ENCODE data around the gene MED9. TPM values are rescaled to one million over a fixed set of nuclear protein-coding genes. Genes with fewer than 3 reads are reported as not detected.

The MED9 gene
- polyA plus RNA-seq, 1 of the 3 experiments (the other 2 are of a cell fraction): 10.1 TPM

DNA sequence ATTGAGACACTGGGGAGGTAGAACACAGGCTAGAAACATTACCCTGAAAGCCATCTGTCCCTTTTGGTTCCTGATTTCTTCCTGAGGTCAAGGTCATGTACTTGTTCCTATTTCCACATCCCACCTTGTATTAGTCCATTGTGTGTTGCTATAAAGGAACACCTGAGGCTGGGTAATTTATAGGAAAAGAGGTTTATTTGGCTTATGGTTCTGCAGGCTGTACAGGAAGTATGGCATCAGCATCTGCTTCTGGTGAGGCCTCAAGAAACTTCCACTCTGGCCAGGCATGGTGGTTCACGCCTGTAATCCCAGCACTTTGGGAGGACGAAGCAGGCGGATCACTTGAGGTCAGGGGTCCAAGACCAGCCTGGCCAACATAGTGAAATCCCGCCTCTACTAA, 7.4 kb upstream of the MED9 start:
- H3K4me2 ChIP-seq: no peak overlapping the region
- DNase-seq: no peak
- CTCF ChIA-PET: interaction anchor here (1.6 kb wide), 1 partner anchor 100 kb away, joined by 6 read pairs; no protein-coding TSS in a partner anchor
- no peaks in the 10 kb centered on the region for H3K9me3 ChIP-seq
- H3K79me2 ChIP-seq (ENCODE audit: insufficient read depth): no peaks in the 10 kb centered on the region
- peaks cover 23% of the 10 kb centered on the region for H3K27me3 ChIP-seq (ENCODE audit: insufficient read depth)
- H3K4me3 ChIP-seq (ENCODE audit: low read depth in 2 of 2, low read length in 1 of 2): no peak overlapping the region
- H3F3A ChIP-seq (replicated peaks; ENCODE audit: insufficient read depth): no peaks in the 10 kb centered on the region
- H3K36me3 ChIP-seq (replicated peaks in 1 of 2; ENCODE audit: control insufficient read depth in 1 of 2, insufficient read depth in 2 of 2, low read length in 1 of 2): no peaks in the 10 kb centered on the region
- H3K27ac ChIP-seq (ENCODE audit: low read depth in 2 of 2, low read length in 1 of 2): no peak overlapping the region
- H4K20me1 ChIP-seq (ENCODE audit: insufficient read depth): no peaks in the 10 kb centered on the region
- 37% methylated on average over 2 of the region's 4 CpGs for WGBS (ENCODE audit: low lambda C conversion rate)
- H3K4me1 ChIP-seq (ENCODE audit: control insufficient read depth in 1 of 2, insufficient read depth in 2 of 2, low read depth in 1 of 2, low read length in 1 of 2): no peaks in the 10 kb centered on the region
- H3K9ac ChIP-seq: no peak overlapping the region
- no peaks in the 10 kb centered on the region for H3K9me2 ChIP-seq
- TF ChIP-seq, protein P1, sequence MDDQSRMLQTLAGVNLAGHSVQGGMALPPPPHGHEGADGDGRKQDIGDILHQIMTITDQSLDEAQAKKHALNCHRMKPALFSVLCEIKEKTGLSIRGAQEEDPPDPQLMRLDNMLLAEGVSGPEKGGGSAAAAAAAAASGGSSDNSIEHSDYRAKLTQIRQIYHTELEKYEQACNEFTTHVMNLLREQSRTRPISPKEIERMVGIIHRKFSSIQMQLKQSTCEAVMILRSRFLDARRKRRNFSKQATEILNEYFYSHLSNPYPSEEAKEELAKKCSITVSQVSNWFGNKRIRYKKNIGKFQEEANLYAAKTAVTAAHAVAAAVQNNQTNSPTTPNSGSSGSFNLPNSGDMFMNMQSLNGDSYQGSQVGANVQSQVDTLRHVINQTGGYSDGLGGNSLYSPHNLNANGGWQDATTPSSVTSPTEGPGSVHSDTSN (IDR thresholded peaks at IDR 0.05): no peak
- TF ChIP-seq MEF2A (IDR thresholded peaks at IDR 0.05; ENCODE audit: borderline replicate concordance, low read depth) (no peak), TCF12 (IDR thresholded peaks at IDR 0.05) (no peak), ELF1 (IDR thresholded peaks at IDR 0.05) (no peak), YY1 (IDR thresholded peaks at IDR 0.05; ENCODE audit: low read depth) (no peak)
- TF ChIP-seq, protein P2, sequence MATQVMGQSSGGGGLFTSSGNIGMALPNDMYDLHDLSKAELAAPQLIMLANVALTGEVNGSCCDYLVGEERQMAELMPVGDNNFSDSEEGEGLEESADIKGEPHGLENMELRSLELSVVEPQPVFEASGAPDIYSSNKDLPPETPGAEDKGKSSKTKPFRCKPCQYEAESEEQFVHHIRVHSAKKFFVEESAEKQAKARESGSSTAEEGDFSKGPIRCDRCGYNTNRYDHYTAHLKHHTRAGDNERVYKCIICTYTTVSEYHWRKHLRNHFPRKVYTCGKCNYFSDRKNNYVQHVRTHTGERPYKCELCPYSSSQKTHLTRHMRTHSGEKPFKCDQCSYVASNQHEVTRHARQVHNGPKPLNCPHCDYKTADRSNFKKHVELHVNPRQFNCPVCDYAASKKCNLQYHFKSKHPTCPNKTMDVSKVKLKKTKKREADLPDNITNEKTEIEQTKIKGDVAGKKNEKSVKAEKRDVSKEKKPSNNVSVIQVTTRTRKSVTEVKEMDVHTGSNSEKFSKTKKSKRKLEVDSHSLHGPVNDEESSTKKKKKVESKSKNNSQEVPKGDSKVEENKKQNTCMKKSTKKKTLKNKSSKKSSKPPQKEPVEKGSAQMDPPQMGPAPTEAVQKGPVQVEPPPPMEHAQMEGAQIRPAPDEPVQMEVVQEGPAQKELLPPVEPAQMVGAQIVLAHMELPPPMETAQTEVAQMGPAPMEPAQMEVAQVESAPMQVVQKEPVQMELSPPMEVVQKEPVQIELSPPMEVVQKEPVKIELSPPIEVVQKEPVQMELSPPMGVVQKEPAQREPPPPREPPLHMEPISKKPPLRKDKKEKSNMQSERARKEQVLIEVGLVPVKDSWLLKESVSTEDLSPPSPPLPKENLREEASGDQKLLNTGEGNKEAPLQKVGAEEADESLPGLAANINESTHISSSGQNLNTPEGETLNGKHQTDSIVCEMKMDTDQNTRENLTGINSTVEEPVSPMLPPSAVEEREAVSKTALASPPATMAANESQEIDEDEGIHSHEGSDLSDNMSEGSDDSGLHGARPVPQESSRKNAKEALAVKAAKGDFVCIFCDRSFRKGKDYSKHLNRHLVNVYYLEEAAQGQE (IDR thresholded peaks at IDR 0.05; ENCODE audit: low read depth, low read length): no peak
- H2AFZ ChIP-seq (ENCODE audit: low read depth): no peak overlapping the region
- POLR2A ChIA-PET: no interaction called here

DNA sequence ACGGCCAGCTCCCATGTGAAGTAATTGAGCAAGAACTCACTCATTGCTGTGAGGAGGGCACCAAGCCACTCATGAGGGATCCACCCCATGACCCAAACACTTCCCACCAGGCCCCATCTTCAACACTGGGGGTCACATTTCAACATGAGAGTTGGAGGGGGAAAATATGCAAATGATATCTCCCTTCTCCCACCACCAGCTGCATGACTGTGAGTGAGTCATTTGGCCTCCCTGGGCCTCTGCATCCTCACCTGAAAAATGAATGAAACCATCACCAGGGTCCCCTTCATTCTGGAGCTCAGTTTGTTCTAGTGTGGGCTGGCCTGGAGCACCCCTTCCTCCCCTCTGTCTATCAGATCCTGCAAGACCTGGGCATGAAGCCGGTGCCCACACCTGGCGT, 6.8 kb upstream of the MED9 start:
- Histone ChIP-seq H3K9ac (no peak overlapping the region), H3K27ac (ENCODE audit: low read depth in 2 of 2, low read length in 1 of 2) (no peak overlapping the region), H3F3A (replicated peaks; ENCODE audit: insufficient read depth) (no peaks in the 10 kb centered on the region), H2AFZ (ENCODE audit: low read depth) (no peak overlapping the region), H3K9me2 (no peaks in the 10 kb centered on the region), H3K4me3 (ENCODE audit: low read depth in 2 of 2, low read length in 1 of 2) (no peak overlapping the region), H4K20me1 (ENCODE audit: insufficient read depth) (no peaks in the 10 kb centered on the region), H3K9me3 (no peaks in the 10 kb centered on the region), H3K4me1 (ENCODE audit: control insufficient read depth in 1 of 2, insufficient read depth in 2 of 2, low read depth in 1 of 2, low read length in 1 of 2) (no peaks in the 10 kb centered on the region), H3K27me3 (ENCODE audit: insufficient read depth) (peaks cover 20% of the 10 kb centered on the region), H3K36me3 (replicated peaks in 1 of 2; ENCODE audit: control insufficient read depth in 1 of 2, insufficient read depth in 2 of 2, low read length in 1 of 2) (no peaks in the 10 kb centered on the region), H3K79me2 (ENCODE audit: insufficient read depth) (no peaks in the 10 kb centered on the region), H3K4me2 (no peak overlapping the region)
- CTCF ChIA-PET: interaction anchor here (1.6 kb wide), 1 partner anchor 99 kb away, joined by 6 read pairs; no protein-coding TSS in a partner anchor
- POLR2A ChIA-PET: no interaction called here
- 100% methylated on average over 1 of the region's 3 CpGs for WGBS (ENCODE audit: low lambda C conversion rate)
- DNase-seq: no peak
- TF ChIP-seq MEF2A (IDR thresholded peaks at IDR 0.05; ENCODE audit: borderline replicate concordance, low read depth): no peak
- TF ChIP-seq TEAD4 (IDR thresholded peaks at IDR 0.05; ENCODE audit: borderline replicate concordance, insufficient read depth): no peak
- TF ChIP-seq, protein P3, sequence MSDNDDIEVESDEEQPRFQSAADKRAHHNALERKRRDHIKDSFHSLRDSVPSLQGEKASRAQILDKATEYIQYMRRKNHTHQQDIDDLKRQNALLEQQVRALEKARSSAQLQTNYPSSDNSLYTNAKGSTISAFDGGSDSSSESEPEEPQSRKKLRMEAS (IDR thresholded peaks at IDR 0.05; ENCODE audit: low read depth): no peak
- no peak for TF ChIP-seq GABPA (IDR thresholded peaks at IDR 0.05; ENCODE audit: low read depth)
- TF ChIP-seq, protein P2 (IDR thresholded peaks at IDR 0.05; ENCODE audit: low read depth, low read length): no peak
- TF ChIP-seq CHD2 (IDR thresholded peaks at IDR 0.05; ENCODE audit: low read length, partially characterized antibody): no peak
- no peak for TF ChIP-seq TAF1 (IDR thresholded peaks at IDR 0.05; ENCODE audit: borderline replicate concordance, low read depth, low read length)
- no peak for TF ChIP-seq NRF1 (IDR thresholded peaks at IDR 0.05; ENCODE audit: low read depth, low read length)
- TF ChIP-seq, protein P4, sequence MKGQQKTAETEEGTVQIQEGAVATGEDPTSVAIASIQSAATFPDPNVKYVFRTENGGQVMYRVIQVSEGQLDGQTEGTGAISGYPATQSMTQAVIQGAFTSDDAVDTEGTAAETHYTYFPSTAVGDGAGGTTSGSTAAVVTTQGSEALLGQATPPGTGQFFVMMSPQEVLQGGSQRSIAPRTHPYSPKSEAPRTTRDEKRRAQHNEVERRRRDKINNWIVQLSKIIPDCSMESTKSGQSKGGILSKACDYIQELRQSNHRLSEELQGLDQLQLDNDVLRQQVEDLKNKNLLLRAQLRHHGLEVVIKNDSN (IDR thresholded peaks at IDR 0.05; ENCODE audit: borderline replicate concordance, low read depth): no peak
- TF ChIP-seq POLR2AphosphoS5 (IDR thresholded peaks at IDR 0.05; ENCODE audit: low read depth, low read length): no peak
- TF ChIP-seq SIN3A (IDR thresholded peaks at IDR 0.05; ENCODE audit: borderline replicate concordance, low read depth, low read length): no peak
- no peak for TF ChIP-seq TCF12 (IDR thresholded peaks at IDR 0.05)
- TF ChIP-seq, protein P5, sequence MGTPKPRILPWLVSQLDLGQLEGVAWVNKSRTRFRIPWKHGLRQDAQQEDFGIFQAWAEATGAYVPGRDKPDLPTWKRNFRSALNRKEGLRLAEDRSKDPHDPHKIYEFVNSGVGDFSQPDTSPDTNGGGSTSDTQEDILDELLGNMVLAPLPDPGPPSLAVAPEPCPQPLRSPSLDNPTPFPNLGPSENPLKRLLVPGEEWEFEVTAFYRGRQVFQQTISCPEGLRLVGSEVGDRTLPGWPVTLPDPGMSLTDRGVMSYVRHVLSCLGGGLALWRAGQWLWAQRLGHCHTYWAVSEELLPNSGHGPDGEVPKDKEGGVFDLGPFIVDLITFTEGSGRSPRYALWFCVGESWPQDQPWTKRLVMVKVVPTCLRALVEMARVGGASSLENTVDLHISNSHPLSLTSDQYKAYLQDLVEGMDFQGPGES (IDR thresholded peaks at IDR 0.05; ENCODE audit: low read depth, low read length): no peak
- TF ChIP-seq SMC3 (IDR thresholded peaks at IDR 0.05; ENCODE audit: low read depth, low read length): no peak
- no peak for TF ChIP-seq JUND (IDR thresholded peaks at IDR 0.05)
